Measurements from ENCODE around the gene DHX16. TPM values are rescaled to one million over a fixed set of nuclear protein-coding genes. Genes with fewer than 3 reads are reported as not detected.
A peak's percentile ranks its signal among the peaks of the same experiment; 100 is the strongest.

Gene DHX16
- total RNA-seq, 4 donors from 2014 or later, result 25.8 to 36.2 (median 31.4) TPM

DNA sequence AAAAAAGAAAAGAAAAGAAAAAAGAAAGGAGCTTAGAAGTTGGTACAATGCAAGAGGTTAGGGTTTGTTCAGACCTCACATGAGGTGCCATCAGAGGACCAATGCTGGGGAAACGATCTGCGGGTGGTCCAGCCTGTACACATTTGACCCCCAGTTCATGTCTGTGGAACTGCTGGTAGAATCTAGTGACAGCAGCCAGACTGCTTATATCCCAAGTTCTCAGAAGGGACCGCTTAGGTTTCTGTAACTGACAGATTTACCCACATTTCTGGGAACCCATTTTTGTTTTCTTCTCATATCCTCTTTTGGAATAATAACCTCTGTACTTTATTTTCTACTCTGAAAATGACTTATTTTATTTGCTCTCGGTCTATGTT lies 8.9 kb upstream of the DHX16 start:
- Histone ChIP-seq H3K9me3 (no peaks in the 10 kb centered on the region), H3K36me3 (peaks cover 0 to 35% of the 10 kb centered on the region in 2 donors), H3K27ac (peak overlapping the region; percentile 92 to 100 (median 98)), H3K4me1 (peaks cover 5 to 81% (median 44%) of the 10 kb centered on the region in 3 donors), H3K27me3 (no peaks in the 10 kb centered on the region), H3K4me3 (peak overlapping the region; percentile 91 to 92)
- TF ChIP-seq POLR2AphosphoS5 (IDR thresholded peaks at IDR 0.05) (no peak), EP300 (IDR thresholded peaks at IDR 0.05) (no peak), POLR2A (IDR thresholded peaks at IDR 0.05) (no peak), CTCF (IDR thresholded peaks at IDR 0.05) (no peak)
- 5 to 16% methylated on average over 3 to 4 of the region's 4 CpGs for WGBS, 2 donors (ENCODE audit: low coverage in 1 of 2)
- ATAC-seq, result no peak

DNA sequence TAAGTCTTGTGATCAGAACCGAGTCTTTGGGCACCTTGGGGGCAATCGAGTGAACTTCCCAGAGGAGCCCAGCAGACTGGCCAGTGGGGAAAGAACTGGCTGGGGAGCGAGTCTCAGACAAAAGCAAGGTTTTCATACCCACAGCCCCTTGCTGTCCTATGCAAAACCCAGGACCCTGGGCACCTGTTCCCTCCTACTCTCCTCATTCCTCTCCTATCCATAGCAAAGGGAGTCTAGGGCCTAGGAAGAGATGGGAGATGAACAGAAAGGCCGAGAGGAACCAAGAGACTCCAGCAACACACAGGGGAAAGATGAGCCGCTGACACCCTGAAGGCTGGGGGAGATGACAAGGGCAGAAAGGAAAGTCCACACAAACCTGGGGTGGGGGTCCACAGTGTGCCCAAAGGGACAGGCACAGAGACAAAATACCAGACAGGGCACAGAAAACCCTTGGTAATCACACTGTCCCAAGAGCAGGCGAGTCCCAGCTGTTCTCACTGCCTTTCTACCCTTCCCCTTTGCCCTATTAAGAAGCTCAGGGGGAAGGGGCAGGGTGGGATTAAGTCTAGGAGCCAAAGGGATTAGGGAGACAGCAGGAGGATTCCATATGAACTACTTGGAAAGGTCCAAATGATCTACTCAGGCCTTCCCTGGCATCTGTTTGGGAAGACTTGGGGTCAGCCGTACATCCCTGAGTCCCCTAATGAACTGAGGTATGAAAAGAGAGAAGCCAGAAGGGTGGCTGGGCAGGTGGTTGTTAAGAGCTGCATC lies 7.1 kb upstream of the DHX16 start:
- peak overlapping the region; percentile 41 to 100 (median 80) for H3K27ac ChIP-seq
- no peaks in the 10 kb centered on the region for H3K9me3 ChIP-seq
- TF ChIP-seq POLR2AphosphoS5 (IDR thresholded peaks at IDR 0.05) (no peak), EP300 (IDR thresholded peaks at IDR 0.05) (no peak), CTCF (IDR thresholded peaks at IDR 0.05) (no peak), POLR2A (IDR thresholded peaks at IDR 0.05) (no peak)
- H3K27me3 ChIP-seq, result no peaks in the 10 kb centered on the region
- peaks cover 5 to 71% (median 38%) of the 10 kb centered on the region in 3 donors for H3K4me1 ChIP-seq
- no peak for ATAC-seq
- 29 to 53% methylated on average over 4 to 5 of the region's 7 CpGs for WGBS, 2 donors (ENCODE audit: low coverage in 1 of 2)
- peaks cover 0 to 46% of the 10 kb centered on the region in 2 donors for H3K36me3 ChIP-seq
- H3K4me3 ChIP-seq, result peak overlapping the region in 1 of 2 donors; percentile 92

- H3K36me3 ChIP-seq, result peaks cover 0 to 46% of the 10 kb centered on the region in 2 donors
- H3K9me3 ChIP-seq, result no peaks in the 10 kb centered on the region
These were observed 6.3 kb upstream of the DHX16 start for GRCh38 chr6:30678964-30679726.

GRCh38 chr6:30676660-30677285 lies 4.0 kb upstream of the DHX16 start:
- H3K4me1 ChIP-seq, result peaks cover 5 to 54% (median 33%) of the 10 kb centered on the region in 3 donors
- WGBS, 2 donors (ENCODE audit: low coverage in 1 of 2), result 69 to 71% methylated on average over 4 to 10 of the region's 10 CpGs

More at GRCh38 chr6:30678964-30679726, 6.3 kb upstream of the DHX16 start:
- TF ChIP-seq EP300 (IDR thresholded peaks at IDR 0.05) (no peak), POLR2AphosphoS5 (IDR thresholded peaks at IDR 0.05) (peak; percentile 55), POLR2A (IDR thresholded peaks at IDR 0.05) (no peak), CTCF (IDR thresholded peaks at IDR 0.05) (peak in 3 of 4 experiments; percentile 95 to 99 (median 98))
- peak overlapping the region; percentile 41 to 100 (median 80) for H3K27ac ChIP-seq
- no peaks in the 10 kb centered on the region for H3K27me3 ChIP-seq
- peak; percentile 65 for ATAC-seq
- H3K4me1 ChIP-seq, result peaks cover 5 to 63% (median 38%) of the 10 kb centered on the region in 3 donors
- peak overlapping the region in 1 of 2 donors; percentile 92 for H3K4me3 ChIP-seq
- WGBS, 2 donors (ENCODE audit: low coverage in 1 of 2), result 11% methylated on average over 8 of the region's 31 CpGs; no CpG with 5 or more reads in 1 of the 2 donors

More at GRCh38 chr6:30676660-30677285, 4.0 kb upstream of the DHX16 start:
- no peaks in the 10 kb centered on the region for H3K9me3 ChIP-seq
- no peaks in the 10 kb centered on the region for H3K27me3 ChIP-seq
- H3K4me3 ChIP-seq, result no peak overlapping the region
- peaks cover 0 to 46% of the 10 kb centered on the region in 2 donors for H3K36me3 ChIP-seq
- TF ChIP-seq EP300 (IDR thresholded peaks at IDR 0.05) (no peak), POLR2A (IDR thresholded peaks at IDR 0.05) (no peak), CTCF (IDR thresholded peaks at IDR 0.05) (no peak), POLR2AphosphoS5 (IDR thresholded peaks at IDR 0.05) (no peak)
- peak overlapping the region in 1 of 4 donors; percentile 10 for H3K27ac ChIP-seq
- no peak for ATAC-seq

Data from gastroesophageal sphincter (tissue), 4 donors.